GM12873 (cell line): ENCODE measurements around the gene CCDC87.
A peak's percentile ranks its signal among the peaks of the same experiment; 100 is the strongest.

ENCODE experiments used
- CTCF ChIP-seq: IDR thresholded peaks from 2 replicates; pipeline ENCODE4 v1.5.1; 2012; ENCODE audit warnings: low read depth, mild to moderate bottlenecking, moderate library complexity, low read length, control low read depth; ENCODE audit not compliant: insufficient read depth; ENCODE audit errors: missing control alignments

The CCDC87 gene

GRCh38 chr11:66580803-66581202 lies 12.1 kb downstream of the CCDC87 start:
- no peak for TF ChIP-seq CTCF

- TF ChIP-seq CTCF: peak; percentile 89
Measured at GRCh38 chr11:66579017-66579606, 13.8 kb downstream of the CCDC87 start.

GRCh38 chr11:66570850-66571180 lies 22.0 kb downstream of the CCDC87 start:
- no peak for TF ChIP-seq CTCF

GRCh38 chr11:66570079-66570849 lies 22.6 kb downstream of the CCDC87 start:
- no peak for TF ChIP-seq CTCF

- TF ChIP-seq CTCF: no peak
Measured at GRCh38 chr11:66569076-66569475, 23.8 kb downstream of the CCDC87 start.

GRCh38 chr11:66568124-66568916 lies 24.5 kb downstream of the CCDC87 start, which contains the start of gene CTSF:
Gene CTSF, minus strand, starts transcription at chr11:66568606. Its CDS starts 120 bp downstream, at chr11:66568486.
- TF ChIP-seq CTCF: no peak

GRCh38 chr11:66567787-66568123 lies 25.1 kb downstream of the CCDC87 start:
- no peak for TF ChIP-seq CTCF
